ENCODE data around the gene SLC12A8.

Gene SLC12A8

GRCh38 chr3:125212509-125213363 lies at the start of gene SLC12A8:
SLC12A8 (minus strand) TSS chr3:125212748; CDS start chr3:125211349, 1,399 bp downstream.
- Histone ChIP-seq H3K27me3 (ENCODE audit: insufficient read depth, low read length) (peaks cover 28% of the 10 kb centered on the region), H3K9me3 (ENCODE audit: insufficient read depth, low read depth, low read length) (no peaks in the 10 kb centered on the region), H3K9ac (ENCODE audit: low read depth, low read length) (peak within 1 kb of the TSS; percentile 80), H3K36me3 (ENCODE audit: insufficient read depth, low read depth, low read length) (no peaks in the 10 kb centered on the region), H3K27ac (ENCODE audit: low read length) (no peak within 1 kb of the TSS), H3K4me3 (ENCODE audit: low read length) (peak within 1 kb of the TSS; percentile 70), H3K4me1 (ENCODE audit: insufficient read depth, low read length) (peaks cover 16% of the 10 kb centered on the region)

- Histone ChIP-seq H3K9ac (ENCODE audit: low read depth, low read length) (no peak overlapping the region), H3K9me3 (ENCODE audit: insufficient read depth, low read depth, low read length) (no peaks in the 10 kb centered on the region), H3K4me1 (ENCODE audit: insufficient read depth, low read length) (no peaks in the 10 kb centered on the region), H3K36me3 (ENCODE audit: insufficient read depth, low read depth, low read length) (0 out of 2 replicates have a peak, but pooled peaks cover 3% of the 10 kb centered on the region), H3K27me3 (ENCODE audit: insufficient read depth, low read length) (no peaks in the 10 kb centered on the region), H3K27ac (ENCODE audit: low read length) (no peak overlapping the region), H3K4me3 (ENCODE audit: low read length) (no peak overlapping the region)
These were observed 49.6 kb upstream of the SLC12A8 start for GRCh38 chr3:125262161-125262560.

GRCh38 chr3:125261031-125261430 lies 48.5 kb upstream of the SLC12A8 start:
- Histone ChIP-seq H3K36me3 (ENCODE audit: insufficient read depth, low read depth, low read length) (0 out of 2 replicates have a peak, but pooled peaks cover 3% of the 10 kb centered on the region), H3K27ac (ENCODE audit: low read length) (no peak overlapping the region), H3K4me1 (ENCODE audit: insufficient read depth, low read length) (no peaks in the 10 kb centered on the region), H3K9me3 (ENCODE audit: insufficient read depth, low read depth, low read length) (0 out of 2 replicates have a peak, but pooled peaks cover 2% of the 10 kb centered on the region), H3K4me3 (ENCODE audit: low read length) (no peak overlapping the region), H3K27me3 (ENCODE audit: insufficient read depth, low read length) (no peaks in the 10 kb centered on the region), H3K9ac (ENCODE audit: low read depth, low read length) (no peak overlapping the region)

- Histone ChIP-seq H3K9ac (ENCODE audit: low read depth, low read length) (no peak overlapping the region), H3K27ac (ENCODE audit: low read length) (no peak overlapping the region), H3K4me3 (ENCODE audit: low read length) (no peak overlapping the region), H3K27me3 (ENCODE audit: insufficient read depth, low read length) (no peaks in the 10 kb centered on the region), H3K4me1 (ENCODE audit: insufficient read depth, low read length) (no peaks in the 10 kb centered on the region), H3K36me3 (ENCODE audit: insufficient read depth, low read depth, low read length) (0 out of 2 replicates have a peak, but pooled peaks cover 3% of the 10 kb centered on the region), H3K9me3 (ENCODE audit: insufficient read depth, low read depth, low read length) (0 out of 2 replicates have a peak, but pooled peaks cover 2% of the 10 kb centered on the region)
These were observed 47.6 kb upstream of the SLC12A8 start for GRCh38 chr3:125260158-125260557.

- H3K27me3 ChIP-seq (ENCODE audit: insufficient read depth, low read length): no peaks in the 10 kb centered on the region
- no peak overlapping the region for H3K9ac ChIP-seq (ENCODE audit: low read depth, low read length)
- no peaks in the 10 kb centered on the region for H3K4me1 ChIP-seq (ENCODE audit: insufficient read depth, low read length)
- H3K27ac ChIP-seq (ENCODE audit: low read length): no peak overlapping the region
- 0 out of 2 replicates have a peak, but pooled peaks cover 2% of the 10 kb centered on the region for H3K9me3 ChIP-seq (ENCODE audit: insufficient read depth, low read depth, low read length)
- no peak overlapping the region for H3K4me3 ChIP-seq (ENCODE audit: low read length)
- H3K36me3 ChIP-seq (ENCODE audit: insufficient read depth, low read depth, low read length): no peaks in the 10 kb centered on the region
These were observed 45.0 kb upstream of the SLC12A8 start for GRCh38 chr3:125257536-125257935.

GRCh38 chr3:125256675-125257074 lies 44.1 kb upstream of the SLC12A8 start:
- Histone ChIP-seq H3K27me3 (ENCODE audit: insufficient read depth, low read length) (no peaks in the 10 kb centered on the region), H3K9ac (ENCODE audit: low read depth, low read length) (no peak overlapping the region), H3K4me1 (ENCODE audit: insufficient read depth, low read length) (no peaks in the 10 kb centered on the region), H3K4me3 (ENCODE audit: low read length) (no peak overlapping the region), H3K9me3 (ENCODE audit: insufficient read depth, low read depth, low read length) (0 out of 2 replicates have a peak, but pooled peaks cover 2% of the 10 kb centered on the region), H3K27ac (ENCODE audit: low read length) (no peak overlapping the region), H3K36me3 (ENCODE audit: insufficient read depth, low read depth, low read length) (no peaks in the 10 kb centered on the region)

- H3K27me3 ChIP-seq (ENCODE audit: insufficient read depth, low read length): no peaks in the 10 kb centered on the region
- H3K4me1 ChIP-seq (ENCODE audit: insufficient read depth, low read length): no peaks in the 10 kb centered on the region
- no peaks in the 10 kb centered on the region for H3K9me3 ChIP-seq (ENCODE audit: insufficient read depth, low read depth, low read length)
- no peak overlapping the region for H3K4me3 ChIP-seq (ENCODE audit: low read length)
- no peak overlapping the region for H3K27ac ChIP-seq (ENCODE audit: low read length)
- H3K9ac ChIP-seq (ENCODE audit: low read depth, low read length): no peak overlapping the region
- H3K36me3 ChIP-seq (ENCODE audit: insufficient read depth, low read depth, low read length): no peaks in the 10 kb centered on the region
These were observed 38.4 kb upstream of the SLC12A8 start for GRCh38 chr3:125250973-125251372.

- Histone ChIP-seq H3K36me3 (ENCODE audit: insufficient read depth, low read depth, low read length) (no peaks in the 10 kb centered on the region), H3K4me3 (ENCODE audit: low read length) (no peak overlapping the region), H3K27me3 (ENCODE audit: insufficient read depth, low read length) (no peaks in the 10 kb centered on the region), H3K27ac (ENCODE audit: low read length) (no peak overlapping the region), H3K9ac (ENCODE audit: low read depth, low read length) (no peak overlapping the region), H3K9me3 (ENCODE audit: insufficient read depth, low read depth, low read length) (no peaks in the 10 kb centered on the region), H3K4me1 (ENCODE audit: insufficient read depth, low read length) (no peaks in the 10 kb centered on the region)
These were observed 33.7 kb upstream of the SLC12A8 start for GRCh38 chr3:125246237-125246636.

GRCh38 chr3:125245521-125245920 lies 33.0 kb upstream of the SLC12A8 start:
- H3K36me3 ChIP-seq (ENCODE audit: insufficient read depth, low read depth, low read length): no peaks in the 10 kb centered on the region
- H3K27me3 ChIP-seq (ENCODE audit: insufficient read depth, low read length): no peaks in the 10 kb centered on the region
- H3K9ac ChIP-seq (ENCODE audit: low read depth, low read length): no peak overlapping the region
- no peaks in the 10 kb centered on the region for H3K9me3 ChIP-seq (ENCODE audit: insufficient read depth, low read depth, low read length)
- no peak overlapping the region for H3K4me3 ChIP-seq (ENCODE audit: low read length)
- no peaks in the 10 kb centered on the region for H3K4me1 ChIP-seq (ENCODE audit: insufficient read depth, low read length)
- no peak overlapping the region for H3K27ac ChIP-seq (ENCODE audit: low read length)

GRCh38 chr3:125240496-125240895 lies 27.9 kb upstream of the SLC12A8 start:
- no peaks in the 10 kb centered on the region for H3K36me3 ChIP-seq (ENCODE audit: insufficient read depth, low read depth, low read length)
- H3K9me3 ChIP-seq (ENCODE audit: insufficient read depth, low read depth, low read length): no peaks in the 10 kb centered on the region
- H3K4me3 ChIP-seq (ENCODE audit: low read length): no peak overlapping the region
- H3K9ac ChIP-seq (ENCODE audit: low read depth, low read length): no peak overlapping the region
- no peaks in the 10 kb centered on the region for H3K27me3 ChIP-seq (ENCODE audit: insufficient read depth, low read length)
- no peaks in the 10 kb centered on the region for H3K4me1 ChIP-seq (ENCODE audit: insufficient read depth, low read length)
- H3K27ac ChIP-seq (ENCODE audit: low read length): no peak overlapping the region

- H3K4me3 ChIP-seq (ENCODE audit: low read length): no peak overlapping the region
- no peak overlapping the region for H3K9ac ChIP-seq (ENCODE audit: low read depth, low read length)
- no peaks in the 10 kb centered on the region for H3K36me3 ChIP-seq (ENCODE audit: insufficient read depth, low read depth, low read length)
- no peaks in the 10 kb centered on the region for H3K9me3 ChIP-seq (ENCODE audit: insufficient read depth, low read depth, low read length)
- no peaks in the 10 kb centered on the region for H3K27me3 ChIP-seq (ENCODE audit: insufficient read depth, low read length)
- H3K27ac ChIP-seq (ENCODE audit: low read length): no peak overlapping the region
- no peaks in the 10 kb centered on the region for H3K4me1 ChIP-seq (ENCODE audit: insufficient read depth, low read length)
These were observed 26.7 kb upstream of the SLC12A8 start for GRCh38 chr3:125239266-125239665.

- H3K27ac ChIP-seq (ENCODE audit: low read length): no peak overlapping the region
- H3K4me1 ChIP-seq (ENCODE audit: insufficient read depth, low read length): no peaks in the 10 kb centered on the region
- H3K4me3 ChIP-seq (ENCODE audit: low read length): no peak overlapping the region
- H3K9me3 ChIP-seq (ENCODE audit: insufficient read depth, low read depth, low read length): no peaks in the 10 kb centered on the region
- peaks cover under 1% of the 10 kb centered on the region; the same call in 1 of the 2 replicates for H3K36me3 ChIP-seq (ENCODE audit: insufficient read depth, low read depth, low read length)
- no peaks in the 10 kb centered on the region for H3K27me3 ChIP-seq (ENCODE audit: insufficient read depth, low read length)
- no peak overlapping the region for H3K9ac ChIP-seq (ENCODE audit: low read depth, low read length)
These were observed 26.2 kb upstream of the SLC12A8 start for GRCh38 chr3:125238759-125239158.

All from iPS-20b (cell line).